LNCAP (cell line): ENCODE measurements around the gene INPP5E.

Source experiments
- CTCF ChIP-seq: fragments of 450-650 bp; IDR thresholded peaks from 2 replicates; pipeline ENCODE4 v1.5.1; 2017; ENCODE audit warnings: mild to moderate bottlenecking

Gene INPP5E

GRCh38 chr9:136467766-136468165 lies 28.1 kb upstream of the INPP5E start:
- TF ChIP-seq CTCF = no peak

- TF ChIP-seq CTCF = no peak
Measured at GRCh38 chr9:136466155-136466541, 26.5 kb upstream of the INPP5E start.

GRCh38 chr9:136465500-136466154 lies 26.0 kb upstream of the INPP5E start:
- no peak for TF ChIP-seq CTCF

GRCh38 chr9:136464241-136464640 lies 24.6 kb upstream of the INPP5E start:
- no peak for TF ChIP-seq CTCF

- TF ChIP-seq CTCF = no peak
Measured at GRCh38 chr9:136463578-136463977, 23.9 kb upstream of the INPP5E start.

GRCh38 chr9:136462664-136463063 lies 23.0 kb upstream of the INPP5E start:
- no peak for TF ChIP-seq CTCF

GRCh38 chr9:136460772-136461325 lies 21.2 kb upstream of the INPP5E start:
- no peak for TF ChIP-seq CTCF

GRCh38 chr9:136459425-136459824 lies 19.8 kb upstream of the INPP5E start:
- no peak for TF ChIP-seq CTCF
